Neural progenitor cell (in vitro differentiated cells): ENCODE measurements around the gene THRA. TPM values are rescaled to one million over a fixed set of nuclear protein-coding genes. Genes with fewer than 3 reads are reported as not detected.

Experiments
- DNase-seq: peaks from one replicate; pipeline ENCODE4 v3.0.0-alpha.2; 2016; ENCODE audit warnings: low spot score
- H2AFZ ChIP-seq: fragments of 200-600 bp; sonication (generic); replicated peaks from 2 replicates; pipeline ENCODE4 v1.6.1; 2016; ENCODE audit warnings: antibody characterized with exemption
- H3F3A ChIP-seq: fragments of 200-600 bp; sonication (generic); 2 replicates; pipeline ENCODE4 v1.6.1; 2016; ENCODE audit warnings: antibody characterized with exemption, low read depth
- H3K27ac ChIP-seq: fragments of 200-600 bp; sonication (generic); 2 replicates; pipeline ENCODE4 v1.5.1; 2016; ENCODE audit warnings: mild to moderate bottlenecking
- H3K27me3 ChIP-seq: fragments of 200-600 bp; sonication (generic); 2 replicates; pipeline ENCODE4 v1.6.1; 2016; ENCODE audit warnings: mild to moderate bottlenecking, moderate library complexity
- H3K36me3 ChIP-seq: fragments of 200-600 bp; sonication (generic); 2 replicates; pipeline ENCODE4 v1.5.1; 2016
- H3K4me1 ChIP-seq: fragments of 200-600 bp; sonication (generic); 2 replicates; pipeline ENCODE4 v1.6.1; 2016; ENCODE audit warnings: mixed run types
- H3K4me2 ChIP-seq: fragments of 200-600 bp; sonication (generic); 2 replicates; pipeline ENCODE4 v1.6.1; 2016
- H3K4me3 ChIP-seq: fragments of 200-600 bp; sonication (generic); 2 replicates; pipeline ENCODE4 v1.5.1; 2016
- H3K79me2 ChIP-seq: fragments of 200-600 bp; sonication (generic); 2 replicates; pipeline ENCODE4 v1.6.1; 2016; ENCODE audit warnings: low read depth
- H3K9ac ChIP-seq: fragments of 200-600 bp; sonication (generic); 2 replicates; pipeline ENCODE4 v1.6.1; 2016
- H3K9me3 ChIP-seq: fragments of 200-600 bp; sonication (generic); 2 replicates; pipeline ENCODE4 v1.5.1; 2016; ENCODE audit warnings: low read depth
- H4K20me1 ChIP-seq: fragments of 200-600 bp; sonication (generic); 2 replicates; pipeline ENCODE4 v1.6.1; 2016; ENCODE audit warnings: low read depth
- H3K27ac Mint-ChIP-seq: 3 replicates; pipeline ENCODE4 v1.8.0; 2021; ENCODE audit warnings: mixed read lengths
- H3K27me3 Mint-ChIP-seq: 2 replicates; pipeline ENCODE4 v1.8.0; 2022; ENCODE audit warnings: low read depth, mild to moderate bottlenecking, inconsistent platforms, moderate library complexity, mixed read lengths; ENCODE audit not compliant: insufficient read depth
- H3K36me3 Mint-ChIP-seq: 3 replicates; pipeline ENCODE4 v1.8.0; 2021; ENCODE audit warnings: mixed read lengths
- H3K4me1 Mint-ChIP-seq: 3 replicates; pipeline ENCODE4 v1.8.0; 2021; ENCODE audit warnings: mixed read lengths
- H3K4me3 Mint-ChIP-seq: 3 replicates; pipeline ENCODE4 v1.8.0; 2021; ENCODE audit warnings: mild to moderate bottlenecking, moderate library complexity, mixed read lengths
- H3K9me3 Mint-ChIP-seq: 3 replicates; pipeline ENCODE4 v1.8.0; 2020; ENCODE audit warnings: mixed read lengths
- CTCF ChIP-seq: fragments of 200-600 bp; sonication (generic); IDR thresholded peaks from 2 replicates; pipeline ENCODE4 v1.5.1; 2017; ENCODE audit warnings: antibody characterized with exemption, mild to moderate bottlenecking
- EZH2 ChIP-seq: fragments of 200-600 bp; sonication (generic); IDR thresholded peaks from 2 replicates; pipeline ENCODE4 v1.6.1; 2017; ENCODE audit warnings: antibody characterized with exemption, mild to moderate bottlenecking, moderate library complexity
- EZH2phosphoT487 ChIP-seq: fragments of 200-600 bp; sonication (generic); IDR thresholded peaks from 2 replicates; pipeline ENCODE4 v1.6.1; 2017; ENCODE audit warnings: antibody characterized with exemption
- total RNA-seq: library from RNA; depleted of rRNA; stranded (reverse); fragments of >200 nt; gene quantifications from 2 replicates; pipeline ENCODE4 v1.2.3, GENCODE V29; 2015; ENCODE audit warnings: low replicate concordance

THRA gene
- total RNA-seq, 1 donor from 2014 or later = 14.5 TPM

- Histone ChIP-seq H3K27me3 (no peaks in the 10 kb centered on the region), H4K20me1 (no peaks in the 10 kb centered on the region), H3K36me3 (no peaks in the 10 kb centered on the region), H3K27ac (no peak overlapping the region), H3F3A (peaks cover 8% of the 10 kb centered on the region), H3K79me2 (no peaks in the 10 kb centered on the region), H3K4me3 (no peak overlapping the region), H3K4me1 (no peaks in the 10 kb centered on the region), H3K9ac (no peak overlapping the region), H3K9me3 (no peaks in the 10 kb centered on the region), H2AFZ (no peak overlapping the region), H3K4me2 (no peak overlapping the region)
- H3K4me1 Mint-ChIP-seq = peaks cover 6% of the 10 kb centered on the region
- H3K27ac Mint-ChIP-seq = no peak overlapping the region
- no peak for DNase-seq
- no peaks in the 10 kb centered on the region for H3K9me3 Mint-ChIP-seq
- TF ChIP-seq EZH2phosphoT487 (no peak), EZH2 (no peak), CTCF (no peak)
- peak overlapping the region; percentile 48 for H3K4me3 Mint-ChIP-seq
- H3K27me3 Mint-ChIP-seq = peaks cover 3% of the 10 kb centered on the region
- peaks cover 35% of the 10 kb centered on the region for H3K36me3 Mint-ChIP-seq
Observed at GRCh38 chr17:40027614-40028012, 35.2 kb upstream of the THRA start.

- Mint-ChIP-seq H3K4me1 (peaks cover 6% of the 10 kb centered on the region), H3K4me3 (no peak overlapping the region), H3K27ac (no peak overlapping the region), H3K27me3 (peaks cover 3% of the 10 kb centered on the region), H3K9me3 (no peaks in the 10 kb centered on the region), H3K36me3 (peaks cover 36% of the 10 kb centered on the region)
- no peaks in the 10 kb centered on the region for H3K79me2 ChIP-seq
- H3K36me3 ChIP-seq = no peaks in the 10 kb centered on the region
- H2AFZ ChIP-seq = no peak overlapping the region
- no peak overlapping the region for H3K4me2 ChIP-seq
- H3K9ac ChIP-seq = no peak overlapping the region
- H4K20me1 ChIP-seq = no peaks in the 10 kb centered on the region
- no peaks in the 10 kb centered on the region for H3K27me3 ChIP-seq
- H3K27ac ChIP-seq = no peak overlapping the region
- H3K9me3 ChIP-seq = no peaks in the 10 kb centered on the region
- DNase-seq = no peak
- H3F3A ChIP-seq = peaks cover 8% of the 10 kb centered on the region
- TF ChIP-seq EZH2phosphoT487 (no peak), EZH2 (no peak), CTCF (no peak)
- no peak overlapping the region for H3K4me3 ChIP-seq
- H3K4me1 ChIP-seq = no peaks in the 10 kb centered on the region
Observed at GRCh38 chr17:40028595-40028994, 34.2 kb upstream of the THRA start.

GRCh38 chr17:40031706-40032105, 31.1 kb upstream of the THRA start:
- Mint-ChIP-seq H3K9me3 (no peaks in the 10 kb centered on the region), H3K36me3 (peaks cover 29% of the 10 kb centered on the region), H3K27me3 (peaks cover 5% of the 10 kb centered on the region), H3K4me3 (no peak overlapping the region), H3K27ac (no peak overlapping the region), H3K4me1 (peaks cover 4% of the 10 kb centered on the region)
- Histone ChIP-seq H3K36me3 (no peaks in the 10 kb centered on the region), H3K27ac (no peak overlapping the region), H3K9me3 (no peaks in the 10 kb centered on the region), H3K4me1 (no peaks in the 10 kb centered on the region), H3K9ac (no peak overlapping the region), H2AFZ (no peak overlapping the region), H3K79me2 (no peaks in the 10 kb centered on the region), H3F3A (peaks cover 8% of the 10 kb centered on the region), H3K4me3 (no peak overlapping the region), H3K27me3 (no peaks in the 10 kb centered on the region), H3K4me2 (no peak overlapping the region), H4K20me1 (peaks cover 9% of the 10 kb centered on the region)
- no peak for DNase-seq
- TF ChIP-seq EZH2 = no peak
- TF ChIP-seq CTCF = no peak
- TF ChIP-seq EZH2phosphoT487 = no peak
